Keratinocyte (primary cell): Measurements from ENCODE around the gene ATXN3L.

Experiments
- CTCF ChIP-seq, 3 experiments: IDR thresholded peaks in 1 of 3; conservative IDR thresholded peaks in 1 of 3; optimal IDR thresholded peaks in 1 of 3; 2 replicates in 2 of 3; 3 replicates in 1 of 3; pipeline versions ENCODE3 to v1.5.1; 2011; ENCODE audit warnings: low read length in 3 of 3, mild to moderate bottlenecking in 3 of 3, moderate library complexity in 2 of 3, control low read depth in 1 of 3, inconsistent platforms in 1 of 3; ENCODE audit not compliant: insufficient read depth in 2 of 3; ENCODE audit errors: extremely low read depth in 1 of 3
- EZH2 ChIP-seq: IDR thresholded peaks from one replicate; pipeline ENCODE4 v1.6.1; 2012; ENCODE audit warnings: inconsistent platforms, mild to moderate bottlenecking, low read length, moderate library complexity

- TF ChIP-seq EZH2 (no peak), CTCF (optimal IDR thresholded peaks at IDR 0.05 in 1 of 3, IDR thresholded peaks at IDR 0.05 in 1 of 3, conservative IDR thresholded peaks at IDR 0.05 in 1 of 3; ENCODE audit: extremely low read depth in 1 of 3, insufficient read depth in 2 of 3, low read length in 3 of 3) (no peak)
Observed at GRCh38 chrX:13340182-13340791, 20.4 kb upstream of the ATXN3L start.
